Measurements from ENCODE around the gene CC2D1A. TPM values are rescaled to one million over a fixed set of nuclear protein-coding genes. Genes with fewer than 3 reads are reported as not detected.
A peak's percentile ranks its signal among the peaks of the same experiment; 100 is the strongest.
"Not testable (repeated sequence)": the region's sequence is repeated elsewhere in the genome, so short reads cannot be mapped to it uniquely, and the experiment has no call there.

CC2D1A gene
- polyA plus RNA-seq, 3 donors: 27.6 to 37.7 (median 34.7) TPM

- DNase-seq: no peak
These were observed 55.1 kb downstream of the CC2D1A start for GRCh38 chr19:13960863-13961784.

- no peak for DNase-seq
These were observed 56.1 kb downstream of the CC2D1A start for GRCh38 chr19:13961826-13962698.

GRCh38 chr19:13962699-13963602 is 57.0 kb downstream of the CC2D1A start:
- no peak for DNase-seq

- no peak for DNase-seq
These were observed 57.7 kb downstream of the CC2D1A start for GRCh38 chr19:13963603-13964105.

GRCh38 chr19:13964776-13965175 is 58.8 kb downstream of the CC2D1A start:
- DNase-seq: no peak

- DNase-seq: no peak
These were observed 59.4 kb downstream of the CC2D1A start for GRCh38 chr19:13965377-13965896.

- DNase-seq: no peak
These were observed 60.1 kb downstream of the CC2D1A start for GRCh38 chr19:13965926-13966683.

- DNase-seq: no peak
These were observed 60.7 kb downstream of the CC2D1A start for GRCh38 chr19:13966684-13967128.

GRCh38 chr19:13967206-13967605 is 61.2 kb downstream of the CC2D1A start:
- not testable (repeated sequence) for DNase-seq

GRCh38 chr19:13968383-13968935 is 62.5 kb downstream of the CC2D1A start:
- DNase-seq: no peak

- no peak for DNase-seq
These were observed 63.0 kb downstream of the CC2D1A start for GRCh38 chr19:13968999-13969398.

- no peak for DNase-seq
These were observed 63.9 kb downstream of the CC2D1A start for GRCh38 chr19:13969897-13970296.

- not testable (repeated sequence) for DNase-seq
These were observed 65.9 kb downstream of the CC2D1A start for GRCh38 chr19:13971868-13972267.

GRCh38 chr19:13972368-13973155 is 66.6 kb downstream of the CC2D1A start:
- DNase-seq: no peak

GRCh38 chr19:13973479-13973878 is 67.5 kb downstream of the CC2D1A start:
- DNase-seq: not testable (repeated sequence)

- peak; percentile 78 for DNase-seq
These were observed 68.1 kb downstream of the CC2D1A start for GRCh38 chr19:13974073-13974472.

GRCh38 chr19:13975870-13976269 is 69.9 kb downstream of the CC2D1A start:
- no peak for DNase-seq

GRCh38 chr19:13976446-13976845 is 70.4 kb downstream of the CC2D1A start:
- no peak for DNase-seq

GRCh38 chr19:13977803-13978202 is 71.8 kb downstream of the CC2D1A start:
- no peak for DNase-seq

Measured in renal pelvis (tissue), 4 donors.